ENCODE measurements around the gene RERE. TPM values are rescaled to one million over a fixed set of nuclear protein-coding genes. Genes with fewer than 3 reads are reported as not detected.

RERE gene
- polyA plus RNA-seq, 1 of the 3 experiments (the other 2 are of a cell fraction) = 8.1 TPM

DNA sequence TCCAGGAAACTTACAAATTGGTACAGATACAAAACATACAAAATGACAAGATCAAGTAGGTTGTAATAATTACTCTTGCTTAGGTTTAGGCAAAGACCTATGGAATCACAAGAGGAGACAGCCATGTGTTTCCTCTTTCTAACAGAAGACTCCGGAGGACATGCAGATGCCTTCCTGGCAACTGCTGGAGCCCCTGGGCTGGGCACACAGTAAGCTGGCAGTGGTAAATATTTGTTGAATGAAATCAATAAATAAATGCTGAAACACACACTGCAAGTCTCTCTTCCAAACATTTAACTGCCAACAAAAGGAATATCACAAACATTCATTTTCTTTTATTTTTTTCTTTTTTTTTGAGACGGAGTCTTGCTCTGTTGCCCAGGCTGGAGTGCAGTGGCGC, 350.1 kb downstream of the RERE start:
- Histone ChIP-seq H3K9me3 (no peaks in the 10 kb centered on the region), H3K4me3 (ENCODE audit: low read depth in 2 of 2, low read length in 1 of 2) (no peak overlapping the region), H3K4me1 (ENCODE audit: control insufficient read depth in 1 of 2, insufficient read depth in 2 of 2, low read depth in 1 of 2, low read length in 1 of 2) (peaks cover 28% of the 10 kb centered on the region in 2 experiments; a peak in 3 of 4 replicates), H3K9me2 (no peaks in the 10 kb centered on the region), H3K27ac (ENCODE audit: low read depth in 2 of 2, low read length in 1 of 2) (no peak overlapping the region), H2AFZ (ENCODE audit: low read depth) (no peak overlapping the region), H3F3A (replicated peaks; ENCODE audit: insufficient read depth) (peaks cover 25% of the 10 kb centered on the region), H4K20me1 (ENCODE audit: insufficient read depth) (no peaks in the 10 kb centered on the region), H3K27me3 (ENCODE audit: insufficient read depth) (no peaks in the 10 kb centered on the region), H3K79me2 (ENCODE audit: insufficient read depth) (peaks cover 5% of the 10 kb centered on the region; the same call in 1 of the 2 replicates), H3K9ac (no peak overlapping the region), H3K36me3 (replicated peaks in 1 of 2; ENCODE audit: control insufficient read depth in 1 of 2, insufficient read depth in 2 of 2, low read length in 1 of 2) (no peaks in the 10 kb centered on the region), H3K4me2 (no peak overlapping the region)
- no peak for DNase-seq
- 98% methylated on average over 3 of the region's 3 CpGs for WGBS (ENCODE audit: low lambda C conversion rate)
- ChIA-PET POLR2A (no interaction called here), CTCF (interaction anchor here (1.7 kb wide), 1 partner anchor 94 kb away, joined by 6 read pairs; no protein-coding TSS in a partner anchor)
- TF ChIP-seq FOSL2 (IDR thresholded peaks at IDR 0.05; ENCODE audit: borderline replicate concordance, low read depth) (no peak), RCOR1 (IDR thresholded peaks at IDR 0.05; ENCODE audit: low read length) (no peak), CHD2 (IDR thresholded peaks at IDR 0.05; ENCODE audit: low read length, partially characterized antibody) (no peak), NRF1 (IDR thresholded peaks at IDR 0.05; ENCODE audit: low read depth, low read length) (no peak), JUND (IDR thresholded peaks at IDR 0.05) (no peak)

DNA sequence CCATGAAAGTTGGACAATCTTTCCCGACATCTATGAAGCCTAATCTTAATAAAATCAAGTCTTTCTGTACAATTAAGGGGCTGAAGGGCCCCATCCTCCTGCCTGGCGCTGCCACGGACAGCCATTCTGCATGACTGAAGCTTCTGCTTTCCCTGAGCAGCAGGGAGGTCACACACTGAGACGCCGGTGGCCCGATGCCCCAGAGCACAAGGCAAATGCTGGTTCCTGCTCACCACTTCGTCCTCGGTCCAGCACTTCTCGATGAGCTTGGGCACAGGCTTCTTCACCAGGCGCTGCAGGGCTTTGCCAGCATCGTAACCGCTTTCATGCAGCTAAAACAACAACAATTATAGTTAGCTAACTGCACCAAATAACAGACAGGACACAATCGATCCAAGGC, 351.7 kb downstream of the RERE start:
- Histone ChIP-seq H3K9me3 (no peaks in the 10 kb centered on the region), H2AFZ (ENCODE audit: low read depth) (no peak overlapping the region), H3K4me2 (no peak overlapping the region), H3K27ac (ENCODE audit: low read depth in 2 of 2, low read length in 1 of 2) (0 out of 4 replicates have a peak overlapping the region, but pooled peaks of 1 of the 2 experiments have one; percentile 2), H3K79me2 (ENCODE audit: insufficient read depth) (no peaks in the 10 kb centered on the region), H3K4me1 (ENCODE audit: control insufficient read depth in 1 of 2, insufficient read depth in 2 of 2, low read depth in 1 of 2, low read length in 1 of 2) (peaks cover 38 to 44% of the 10 kb centered on the region in 2 experiments; a peak in 3 of 4 replicates), H4K20me1 (ENCODE audit: insufficient read depth) (no peaks in the 10 kb centered on the region), H3K4me3 (ENCODE audit: low read depth in 2 of 2, low read length in 1 of 2) (no peak overlapping the region), H3F3A (replicated peaks; ENCODE audit: insufficient read depth) (peaks cover 25% of the 10 kb centered on the region), H3K27me3 (ENCODE audit: insufficient read depth) (no peaks in the 10 kb centered on the region), H3K36me3 (replicated peaks in 1 of 2; ENCODE audit: control insufficient read depth in 1 of 2, insufficient read depth in 2 of 2, low read length in 1 of 2) (peaks cover 0 to 4% of the 10 kb centered on the region in 2 experiments), H3K9ac (no peak overlapping the region), H3K9me2 (no peaks in the 10 kb centered on the region)
- TF ChIP-seq SIN3A (IDR thresholded peaks at IDR 0.05; ENCODE audit: borderline replicate concordance, low read depth, low read length) (no peak), RFX5 (IDR thresholded peaks at IDR 0.05; ENCODE audit: low read length) (no peak), YY1 (IDR thresholded peaks at IDR 0.05; ENCODE audit: low read depth) (no peak), EP300 (IDR thresholded peaks at IDR 0.05; ENCODE audit: borderline replicate concordance in 1 of 2, low read depth in 1 of 2, low read length in 1 of 2) (no peak), SMC3 (IDR thresholded peaks at IDR 0.05; ENCODE audit: low read depth, low read length) (no peak), MXI1 (IDR thresholded peaks at IDR 0.05; ENCODE audit: low read depth, low read length) (no peak), EZH2phosphoT487 (IDR thresholded peaks at IDR 0.05; ENCODE audit: borderline replicate concordance, low read depth) (no peak), FOXM1 (IDR thresholded peaks at IDR 0.05; ENCODE audit: low read depth) (no peak), FOXJ3 (CRISPR knock-in tag; IDR thresholded peaks at IDR 0.05) (no peak), ELF1 (IDR thresholded peaks at IDR 0.05) (no peak), TCF12 (IDR thresholded peaks at IDR 0.05) (no peak), CHD2 (IDR thresholded peaks at IDR 0.05; ENCODE audit: low read length, partially characterized antibody) (no peak), RCOR1 (IDR thresholded peaks at IDR 0.05; ENCODE audit: low read length) (no peak), FOSL2 (IDR thresholded peaks at IDR 0.05; ENCODE audit: borderline replicate concordance, low read depth) (no peak)
- TF ChIP-seq, protein P1, sequence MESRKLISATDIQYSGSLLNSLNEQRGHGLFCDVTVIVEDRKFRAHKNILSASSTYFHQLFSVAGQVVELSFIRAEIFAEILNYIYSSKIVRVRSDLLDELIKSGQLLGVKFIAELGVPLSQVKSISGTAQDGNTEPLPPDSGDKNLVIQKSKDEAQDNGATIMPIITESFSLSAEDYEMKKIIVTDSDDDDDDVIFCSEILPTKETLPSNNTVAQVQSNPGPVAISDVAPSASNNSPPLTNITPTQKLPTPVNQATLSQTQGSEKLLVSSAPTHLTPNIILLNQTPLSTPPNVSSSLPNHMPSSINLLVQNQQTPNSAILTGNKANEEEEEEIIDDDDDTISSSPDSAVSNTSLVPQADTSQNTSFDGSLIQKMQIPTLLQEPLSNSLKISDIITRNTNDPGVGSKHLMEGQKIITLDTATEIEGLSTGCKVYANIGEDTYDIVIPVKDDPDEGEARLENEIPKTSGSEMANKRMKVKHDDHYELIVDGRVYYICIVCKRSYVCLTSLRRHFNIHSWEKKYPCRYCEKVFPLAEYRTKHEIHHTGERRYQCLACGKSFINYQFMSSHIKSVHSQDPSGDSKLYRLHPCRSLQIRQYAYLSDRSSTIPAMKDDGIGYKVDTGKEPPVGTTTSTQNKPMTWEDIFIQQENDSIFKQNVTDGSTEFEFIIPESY (IDR thresholded peaks at IDR 0.05; ENCODE audit: borderline replicate concordance, low read depth) = no peak
- TF ChIP-seq, protein P2, sequence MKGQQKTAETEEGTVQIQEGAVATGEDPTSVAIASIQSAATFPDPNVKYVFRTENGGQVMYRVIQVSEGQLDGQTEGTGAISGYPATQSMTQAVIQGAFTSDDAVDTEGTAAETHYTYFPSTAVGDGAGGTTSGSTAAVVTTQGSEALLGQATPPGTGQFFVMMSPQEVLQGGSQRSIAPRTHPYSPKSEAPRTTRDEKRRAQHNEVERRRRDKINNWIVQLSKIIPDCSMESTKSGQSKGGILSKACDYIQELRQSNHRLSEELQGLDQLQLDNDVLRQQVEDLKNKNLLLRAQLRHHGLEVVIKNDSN (IDR thresholded peaks at IDR 0.05; ENCODE audit: borderline replicate concordance, low read depth) = no peak
- TF ChIP-seq, protein P3, sequence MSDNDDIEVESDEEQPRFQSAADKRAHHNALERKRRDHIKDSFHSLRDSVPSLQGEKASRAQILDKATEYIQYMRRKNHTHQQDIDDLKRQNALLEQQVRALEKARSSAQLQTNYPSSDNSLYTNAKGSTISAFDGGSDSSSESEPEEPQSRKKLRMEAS (IDR thresholded peaks at IDR 0.05; ENCODE audit: low read depth) = no peak
- DNase-seq = no peak
- POLR2A ChIA-PET = no interaction called here
- CTCF ChIA-PET = interaction anchor here (0.6 to 1.7 kb wide), 4 partner anchors 8 to 95 kb away, joined by 3 to 6 read pairs (median 4); no protein-coding TSS in a partner anchor
- WGBS (ENCODE audit: low lambda C conversion rate) = 89% methylated on average over 10 of the region's 13 CpGs

Data from SK-N-SH (cell line).